Ascending aorta (tissue), 2 donors: Measurements from ENCODE around the gene TMEM178B. TPM values are rescaled to one million over a fixed set of nuclear protein-coding genes. Genes with fewer than 3 reads are reported as not detected.
"Not testable (repeated sequence)": the region's sequence is repeated elsewhere in the genome, so short reads cannot be mapped to it uniquely, and the experiment has no call there.

Source experiments
- DNase-seq, 2 donors: peaks; one replicate each; pipeline ENCODE4 v3.0.0-alpha.2; 2019; ENCODE audit warnings: low spot score in 2 of 2
- H3K27ac ChIP-seq, 2 donors: fragments of 200-600 bp; sonication (generic); one replicate each; pipeline ENCODE4 v1.5.1; 2016 to 2017; ENCODE audit warnings: mild to moderate bottlenecking in 1 of 2
- H3K27me3 ChIP-seq: fragments of 200-600 bp; sonication (generic); one replicate; pipeline ENCODE4 v1.5.1; 2017
- H3K36me3 ChIP-seq, 2 donors: fragments of 200-600 bp; sonication (generic); one replicate each; pipeline ENCODE4 v1.5.1; 2016
- H3K4me1 ChIP-seq, 2 donors: fragments of 200-600 bp; sonication (generic); one replicate each; pipeline ENCODE4 v1.5.1; 2016 to 2017; ENCODE audit warnings: mild to moderate bottlenecking in 1 of 2
- H3K4me3 ChIP-seq, 2 donors: fragments of 200-600 bp; sonication (generic); one replicate each; pipeline ENCODE4 v1.5.1; 2016 to 2017; ENCODE audit warnings: mild to moderate bottlenecking in 1 of 2
- H3K9me3 ChIP-seq, 2 donors: fragments of 200-600 bp; sonication (generic); one replicate each; pipeline ENCODE4 v1.5.1; 2016
- intact Hi-C: fragments of 100-400 bp; cut with DNase I; formaldehyde crosslinking; loops from one replicate; pipeline ENCODE4 v1.15.1; 2023
- total RNA-seq: library from RNA; depleted of rRNA; stranded (reverse); fragments of >200 nt; gene quantifications from one replicate; pipeline ENCODE4 v1.1.0, GENCODE V29; 2016
- TF ChIP-seq, protein P1 (sequence below), 3 experiments: fragments of 200-600 bp in 2 of 3; fragments of 450-650 bp in 1 of 3; sonication (generic) in 2 of 3; IDR thresholded peaks; one replicate each; pipeline ENCODE4 v1.5.1; 2016 to 2019; ENCODE audit warnings: antibody characterized with exemption in 3 of 3, mild to moderate bottlenecking in 1 of 3, moderate library complexity in 1 of 3

Gene TMEM178B
- total RNA-seq, 1 donor from 2014 or later, result 1.9 TPM

- H3K27ac ChIP-seq, result no peak overlapping the region
- no peak for DNase-seq
- H3K36me3 ChIP-seq, result no peaks in the 10 kb centered on the region
- H3K4me1 ChIP-seq, result no peaks in the 10 kb centered on the region
- no peak overlapping the region for H3K4me3 ChIP-seq
- H3K9me3 ChIP-seq, result no peaks in the 10 kb centered on the region
- no peaks in the 10 kb centered on the region for H3K27me3 ChIP-seq
- TF ChIP-seq, protein P1, sequence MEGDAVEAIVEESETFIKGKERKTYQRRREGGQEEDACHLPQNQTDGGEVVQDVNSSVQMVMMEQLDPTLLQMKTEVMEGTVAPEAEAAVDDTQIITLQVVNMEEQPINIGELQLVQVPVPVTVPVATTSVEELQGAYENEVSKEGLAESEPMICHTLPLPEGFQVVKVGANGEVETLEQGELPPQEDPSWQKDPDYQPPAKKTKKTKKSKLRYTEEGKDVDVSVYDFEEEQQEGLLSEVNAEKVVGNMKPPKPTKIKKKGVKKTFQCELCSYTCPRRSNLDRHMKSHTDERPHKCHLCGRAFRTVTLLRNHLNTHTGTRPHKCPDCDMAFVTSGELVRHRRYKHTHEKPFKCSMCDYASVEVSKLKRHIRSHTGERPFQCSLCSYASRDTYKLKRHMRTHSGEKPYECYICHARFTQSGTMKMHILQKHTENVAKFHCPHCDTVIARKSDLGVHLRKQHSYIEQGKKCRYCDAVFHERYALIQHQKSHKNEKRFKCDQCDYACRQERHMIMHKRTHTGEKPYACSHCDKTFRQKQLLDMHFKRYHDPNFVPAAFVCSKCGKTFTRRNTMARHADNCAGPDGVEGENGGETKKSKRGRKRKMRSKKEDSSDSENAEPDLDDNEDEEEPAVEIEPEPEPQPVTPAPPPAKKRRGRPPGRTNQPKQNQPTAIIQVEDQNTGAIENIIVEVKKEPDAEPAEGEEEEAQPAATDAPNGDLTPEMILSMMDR (IDR thresholded peaks at IDR 0.05), result no peak
- intact Hi-C loops, result no loop called here
Observed at GRCh38 chr7:141079219-141079618, 5.4 kb downstream of the TMEM178B start.

DNA sequence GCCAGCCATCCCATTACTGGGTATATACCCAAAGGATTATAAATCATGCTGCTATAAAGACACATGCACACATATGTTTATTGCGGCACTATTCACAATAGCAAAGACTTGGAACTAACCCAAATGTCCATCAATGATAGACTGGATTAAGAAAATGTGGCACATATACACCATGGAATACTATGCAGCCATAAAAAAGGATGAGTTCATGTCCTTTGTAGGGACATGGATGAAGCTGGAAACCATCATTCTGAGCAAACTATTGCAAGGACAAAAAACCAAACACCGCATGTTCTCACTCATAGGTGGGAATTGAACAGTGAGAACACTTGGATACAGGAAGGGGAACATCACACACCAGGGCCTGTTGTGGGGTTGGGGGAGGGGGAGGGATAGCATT lies 15.6 kb downstream of the TMEM178B start:
- H3K4me1 ChIP-seq, H3K36me3 ChIP-seq, intact Hi-C loops, H3K27me3 ChIP-seq, H3K27ac ChIP-seq, DNase-seq, H3K4me3 ChIP-seq, H3K9me3 ChIP-seq: not testable (repeated sequence)

GRCh38 chr7:141094336-141095070 lies 20.6 kb downstream of the TMEM178B start:
- Histone ChIP-seq H3K4me3 (no peak overlapping the region), H3K27me3 (no peaks in the 10 kb centered on the region), H3K4me1 (no peaks in the 10 kb centered on the region), H3K9me3 (no peaks in the 10 kb centered on the region), H3K36me3 (no peaks in the 10 kb centered on the region), H3K27ac (no peak overlapping the region)
- intact Hi-C loops, result no loop called here
- DNase-seq, result no peak
- TF ChIP-seq, protein P1 (IDR thresholded peaks at IDR 0.05), result no peak

GRCh38 chr7:141097430-141097829 lies 23.6 kb downstream of the TMEM178B start:
- no peak for DNase-seq
- Histone ChIP-seq H3K27ac (no peak overlapping the region), H3K4me3 (no peak overlapping the region), H3K4me1 (no peaks in the 10 kb centered on the region), H3K9me3 (no peaks in the 10 kb centered on the region), H3K27me3 (no peaks in the 10 kb centered on the region), H3K36me3 (no peaks in the 10 kb centered on the region)
- TF ChIP-seq, protein P1 (IDR thresholded peaks at IDR 0.05), result no peak
- intact Hi-C loops, result no loop called here

DNA sequence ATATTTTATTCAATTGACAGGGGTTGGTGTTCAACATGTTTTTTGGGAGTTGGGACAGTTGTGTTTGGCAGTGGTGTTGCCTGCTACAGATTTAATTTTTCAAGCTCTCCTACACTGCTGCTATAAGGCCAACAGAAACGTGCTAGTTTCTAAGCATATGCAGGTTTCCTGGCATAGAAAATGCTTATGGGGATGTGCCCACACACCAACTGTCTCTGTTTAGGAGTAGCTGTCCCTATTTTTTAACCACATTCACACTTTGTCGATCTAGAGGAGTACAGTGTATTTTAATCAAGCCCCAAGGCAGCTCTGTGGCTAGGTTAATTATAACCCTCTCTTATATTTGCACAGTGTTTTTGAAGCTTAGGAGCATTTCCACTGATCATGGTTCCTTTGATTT lies 28.6 kb downstream of the TMEM178B start:
- Histone ChIP-seq H3K27me3 (no peaks in the 10 kb centered on the region), H3K27ac (no peak overlapping the region), H3K9me3 (no peaks in the 10 kb centered on the region), H3K4me3 (no peak overlapping the region), H3K36me3 (no peaks in the 10 kb centered on the region), H3K4me1 (no peaks in the 10 kb centered on the region)
- TF ChIP-seq, protein P1 (IDR thresholded peaks at IDR 0.05), result no peak
- no peak for DNase-seq
- intact Hi-C loops, result no loop called here

- no peaks in the 10 kb centered on the region for H3K27me3 ChIP-seq
- H3K27ac ChIP-seq, result no peak overlapping the region
- H3K4me1 ChIP-seq, result no peaks in the 10 kb centered on the region
- TF ChIP-seq, protein P1 (IDR thresholded peaks at IDR 0.05), result no peak
- DNase-seq, result no peak
- H3K9me3 ChIP-seq, result no peaks in the 10 kb centered on the region
- no peak overlapping the region for H3K4me3 ChIP-seq
- intact Hi-C loops, result no loop called here
- no peaks in the 10 kb centered on the region for H3K36me3 ChIP-seq
Observed at GRCh38 chr7:141103847-141104429, 30.1 kb downstream of the TMEM178B start.
